Neural crest cell (in vitro differentiated cells): ENCODE data around the gene FAM162A. TPM values are rescaled to one million over a fixed set of nuclear protein-coding genes. Genes with fewer than 3 reads are reported as not detected.

Source experiments
- DNase-seq: peaks from one replicate; pipeline ENCODE4 v3.0.0; 2021; ENCODE audit warnings: low read depth, mixed read lengths, low spot score
- H3K27ac Mint-ChIP-seq: one replicate; pipeline ENCODE4 v1.8.0; 2021; ENCODE audit warnings: mild to moderate bottlenecking, mixed read lengths; ENCODE audit not compliant: unreplicated experiment
- H3K27me3 Mint-ChIP-seq: 2 replicates; pipeline ENCODE4 v1.8.0; 2021; ENCODE audit warnings: low read depth, mild to moderate bottlenecking, mixed read lengths
- H3K36me3 Mint-ChIP-seq: 2 replicates; pipeline ENCODE4 v1.8.0; 2021; ENCODE audit warnings: low read depth, mild to moderate bottlenecking, mixed read lengths
- H3K4me1 Mint-ChIP-seq: 2 replicates; pipeline ENCODE4 v1.8.0; 2021; ENCODE audit warnings: mixed read lengths
- H3K4me3 Mint-ChIP-seq: one replicate; pipeline ENCODE4 v1.8.0; 2021; ENCODE audit warnings: mild to moderate bottlenecking, mixed read lengths
- H3K9me3 Mint-ChIP-seq: 2 replicates; pipeline ENCODE4 v1.8.0; 2021; ENCODE audit warnings: mixed read lengths
- total RNA-seq: library from RNA; stranded (reverse); gene quantifications from 2 replicates; pipeline ENCODE4 v1.2.1, GENCODE V29; 2021
- TF ChIP-seq, protein P1 (sequence below): fragments of 200-600 bp; sonication (generic); conservative IDR thresholded peaks from 2 replicates; pipeline ENCODE4 v1.5.0; 2021; ENCODE audit warnings: antibody characterized with exemption, mild to moderate bottlenecking

Gene FAM162A
- total RNA-seq, 1 donor from 2014 or later = 22.2 TPM

- H3K27me3 Mint-ChIP-seq = no peaks in the 10 kb centered on the region
- no peaks in the 10 kb centered on the region for H3K36me3 Mint-ChIP-seq
- DNase-seq = no peak
Measured at GRCh38 chr3:122351612-122352011, 32.4 kb upstream of the FAM162A start.

DNA sequence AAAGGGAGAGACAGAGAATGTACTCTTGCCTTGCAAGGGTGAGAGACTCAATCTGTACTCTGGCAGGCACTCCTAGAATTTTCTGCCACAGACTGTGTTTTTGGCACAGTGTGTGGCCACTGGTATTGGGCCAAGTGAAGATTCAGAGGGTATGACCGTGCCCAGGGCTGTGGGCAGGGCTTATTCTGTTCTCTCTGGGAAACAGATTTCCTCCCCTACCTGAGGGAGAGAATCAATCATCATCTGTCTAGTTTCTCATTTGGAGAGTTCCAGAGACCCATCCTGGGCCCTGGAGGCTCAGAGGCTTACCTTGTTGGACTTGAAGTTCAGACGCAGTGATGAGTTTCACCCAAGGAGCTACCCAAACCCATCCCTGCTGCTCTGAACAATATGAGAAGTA lies 30.8 kb upstream of the FAM162A start:
- H3K4me3 Mint-ChIP-seq = no peak overlapping the region
- H3K4me1 Mint-ChIP-seq = no peaks in the 10 kb centered on the region
- H3K36me3 Mint-ChIP-seq = no peaks in the 10 kb centered on the region
- no peak for DNase-seq
- H3K9me3 Mint-ChIP-seq = no peaks in the 10 kb centered on the region
- TF ChIP-seq, protein P1, sequence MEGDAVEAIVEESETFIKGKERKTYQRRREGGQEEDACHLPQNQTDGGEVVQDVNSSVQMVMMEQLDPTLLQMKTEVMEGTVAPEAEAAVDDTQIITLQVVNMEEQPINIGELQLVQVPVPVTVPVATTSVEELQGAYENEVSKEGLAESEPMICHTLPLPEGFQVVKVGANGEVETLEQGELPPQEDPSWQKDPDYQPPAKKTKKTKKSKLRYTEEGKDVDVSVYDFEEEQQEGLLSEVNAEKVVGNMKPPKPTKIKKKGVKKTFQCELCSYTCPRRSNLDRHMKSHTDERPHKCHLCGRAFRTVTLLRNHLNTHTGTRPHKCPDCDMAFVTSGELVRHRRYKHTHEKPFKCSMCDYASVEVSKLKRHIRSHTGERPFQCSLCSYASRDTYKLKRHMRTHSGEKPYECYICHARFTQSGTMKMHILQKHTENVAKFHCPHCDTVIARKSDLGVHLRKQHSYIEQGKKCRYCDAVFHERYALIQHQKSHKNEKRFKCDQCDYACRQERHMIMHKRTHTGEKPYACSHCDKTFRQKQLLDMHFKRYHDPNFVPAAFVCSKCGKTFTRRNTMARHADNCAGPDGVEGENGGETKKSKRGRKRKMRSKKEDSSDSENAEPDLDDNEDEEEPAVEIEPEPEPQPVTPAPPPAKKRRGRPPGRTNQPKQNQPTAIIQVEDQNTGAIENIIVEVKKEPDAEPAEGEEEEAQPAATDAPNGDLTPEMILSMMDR = no peak
- H3K27ac Mint-ChIP-seq = no peak overlapping the region
- no peaks in the 10 kb centered on the region for H3K27me3 Mint-ChIP-seq

More at GRCh38 chr3:122351612-122352011, 32.4 kb upstream of the FAM162A start:
- Mint-ChIP-seq H3K9me3 (peaks cover 6% of the 10 kb centered on the region), H3K27ac (no peak overlapping the region), H3K4me1 (no peaks in the 10 kb centered on the region), H3K4me3 (no peak overlapping the region)
- TF ChIP-seq, protein P1 = no peak

- H3K27me3 Mint-ChIP-seq = no peaks in the 10 kb centered on the region
- no peaks in the 10 kb centered on the region for H3K4me1 Mint-ChIP-seq
- H3K27ac Mint-ChIP-seq = no peak overlapping the region
- peaks cover 2% of the 10 kb centered on the region for H3K36me3 Mint-ChIP-seq
- no peaks in the 10 kb centered on the region for H3K9me3 Mint-ChIP-seq
- no peak overlapping the region for H3K4me3 Mint-ChIP-seq
- TF ChIP-seq, protein P1 = no peak
- DNase-seq = no peak
Measured at GRCh38 chr3:122353893-122354401, 30.0 kb upstream of the FAM162A start.

DNA sequence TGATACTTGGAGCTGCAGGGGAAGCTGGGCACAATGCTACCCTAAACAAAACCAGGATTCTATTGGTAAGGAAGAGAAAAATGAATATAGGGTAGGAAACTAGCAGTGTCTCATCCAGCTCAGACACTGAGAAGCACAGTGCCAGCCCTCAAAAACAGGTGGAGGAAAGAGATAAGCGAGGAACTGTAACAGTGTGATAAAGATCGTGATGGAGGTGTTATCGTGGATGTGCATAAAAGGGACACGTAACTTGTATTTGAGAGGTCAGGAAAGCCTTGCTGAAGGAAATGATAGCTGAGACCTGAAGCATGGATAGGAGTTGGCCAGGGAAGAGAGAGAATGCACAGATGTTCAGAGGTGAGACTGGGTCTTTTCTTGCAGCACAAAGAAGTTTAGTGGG lies 28.4 kb upstream of the FAM162A start:
- no peaks in the 10 kb centered on the region for H3K9me3 Mint-ChIP-seq
- H3K36me3 Mint-ChIP-seq = peaks cover 2% of the 10 kb centered on the region
- TF ChIP-seq, protein P1 = no peak
- H3K4me3 Mint-ChIP-seq = no peak overlapping the region
- H3K27me3 Mint-ChIP-seq = no peaks in the 10 kb centered on the region
- no peak for DNase-seq
- no peaks in the 10 kb centered on the region for H3K4me1 Mint-ChIP-seq
- H3K27ac Mint-ChIP-seq = peak overlapping the region; percentile 4

GRCh38 chr3:122356402-122356801 lies 27.6 kb upstream of the FAM162A start:
- H3K27ac Mint-ChIP-seq = no peak overlapping the region
- DNase-seq = no peak
- TF ChIP-seq, protein P1 = peak; percentile 54
- H3K4me3 Mint-ChIP-seq = no peak overlapping the region
- H3K36me3 Mint-ChIP-seq = peaks cover 2% of the 10 kb centered on the region
- no peaks in the 10 kb centered on the region for H3K9me3 Mint-ChIP-seq
- no peaks in the 10 kb centered on the region for H3K27me3 Mint-ChIP-seq
- H3K4me1 Mint-ChIP-seq = no peaks in the 10 kb centered on the region
